GM23338 (cell line): ENCODE results near the gene TBCE.
"Not testable (repeated sequence)": the region's sequence is repeated elsewhere in the genome, so short reads cannot be mapped to it uniquely, and the experiment has no call there.

ENCODE experiments used
- CREB1 ChIP-seq: fragments of 250-450 bp; sonication (Bioruptor Pico); IDR thresholded peaks from 2 replicates; pipeline ENCODE4 v1.5.0; 2020; ENCODE audit warnings: low read depth, mild to moderate bottlenecking, moderate library complexity
- CTCF ChIP-seq, 2 experiments: fragments of 200-600 bp in 1 of 2; sonication (generic) in 1 of 2; conservative IDR thresholded peaks; 2 replicates each; pipeline versions ENCODE4 v1.5.1 to v1.6.1; 2016 to 2017; ENCODE audit warnings: antibody characterized with exemption in 2 of 2, low read depth in 2 of 2, mild to moderate bottlenecking in 2 of 2, moderate library complexity in 1 of 2
- ETS1 ChIP-seq: IDR thresholded peaks from 2 replicates; pipeline ENCODE4 v1.6.1; 2016; ENCODE audit warnings: antibody characterized with exemption
- EZH2 ChIP-seq: fragments of 200-600 bp; sonication (generic); IDR thresholded peaks from one replicate; pipeline ENCODE4 v1.8.0; 2017; ENCODE audit warnings: antibody characterized with exemption, mild to moderate bottlenecking, low read depth; ENCODE audit not compliant: unreplicated experiment
- EZH2phosphoT487 ChIP-seq: fragments of 200-600 bp; sonication (generic); IDR thresholded peaks from one replicate; pipeline ENCODE4 v1.8.1; 2018; ENCODE audit warnings: antibody characterized with exemption; ENCODE audit not compliant: unreplicated experiment
- JUNB ChIP-seq: IDR thresholded peaks from one replicate; pipeline ENCODE4 v1.6.1; 2016; ENCODE audit warnings: antibody characterized with exemption; ENCODE audit not compliant: unreplicated experiment
- NANOG ChIP-seq: IDR thresholded peaks from 2 replicates; pipeline ENCODE4 v1.6.1; 2016; ENCODE audit warnings: antibody characterized with exemption, borderline replicate concordance
- POLR2AphosphoS5 ChIP-seq: IDR thresholded peaks from 2 replicates; pipeline ENCODE4 v1.6.1; 2016; ENCODE audit warnings: antibody characterized with exemption, low read depth
- REST ChIP-seq: IDR thresholded peaks from one replicate; pipeline ENCODE4 v1.6.1; 2018; ENCODE audit warnings: antibody characterized with exemption; ENCODE audit not compliant: unreplicated experiment
- STAT1 ChIP-seq: IDR thresholded peaks from one replicate; pipeline ENCODE4 v1.6.1; 2016; ENCODE audit warnings: antibody characterized with exemption; ENCODE audit not compliant: unreplicated experiment
- ZNF114 ChIP-seq: fragments of 250-450 bp; sonication (Bioruptor Pico); IDR thresholded peaks from 2 replicates; pipeline ENCODE4 v1.5.0; 2020; ENCODE audit warnings: mild to moderate bottlenecking, moderate library complexity
- ZNF462 ChIP-seq: fragments of 250-450 bp; sonication (Bioruptor Pico); IDR thresholded peaks from 2 replicates; pipeline ENCODE4 v1.5.0; 2020; ENCODE audit warnings: mild to moderate bottlenecking, moderate library complexity

- TF ChIP-seq JUNB; CTCF (conservative IDR thresholded peaks at IDR 0.05; ENCODE audit: low read depth in 2 of 2); POLR2AphosphoS5; EZH2phosphoT487; REST; EZH2; STAT1; CREB1 (CRISPR knock-in tag); ZNF462 (CRISPR knock-in tag); ZNF114 (CRISPR knock-in tag); NANOG; ETS1: not testable (repeated sequence)
Measured at GRCh38 chr1:235385633-235386032, 18.4 kb downstream of the TBCE start.
